ENCODE data around the gene LFNG.

Gene LFNG

DNA sequence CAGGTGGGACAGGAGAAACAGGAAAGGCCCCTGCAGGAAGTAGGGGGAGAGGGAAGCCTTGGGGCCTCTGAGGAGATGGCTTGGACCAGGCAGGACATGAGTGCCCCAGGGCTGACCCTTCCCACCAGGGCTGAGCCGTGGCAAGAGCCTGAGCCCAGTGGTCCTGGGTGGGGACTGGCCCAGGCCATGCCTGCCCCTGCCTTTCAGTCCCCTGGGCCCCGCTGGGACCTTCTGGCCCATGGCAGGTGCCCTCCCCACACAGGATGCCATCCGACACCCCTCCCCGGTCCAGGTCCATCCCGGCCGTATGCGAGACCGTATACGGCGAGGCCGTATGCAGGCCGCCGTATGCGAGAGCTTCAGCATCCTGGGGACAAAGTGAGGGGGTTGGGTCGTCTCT is 45.4 kb upstream of the LFNG start:
- FAIRE-seq (no peak), DNase-seq (ENCODE audit: insufficient read length, low spot score) (no peak)
- TF ChIP-seq, protein P1, sequence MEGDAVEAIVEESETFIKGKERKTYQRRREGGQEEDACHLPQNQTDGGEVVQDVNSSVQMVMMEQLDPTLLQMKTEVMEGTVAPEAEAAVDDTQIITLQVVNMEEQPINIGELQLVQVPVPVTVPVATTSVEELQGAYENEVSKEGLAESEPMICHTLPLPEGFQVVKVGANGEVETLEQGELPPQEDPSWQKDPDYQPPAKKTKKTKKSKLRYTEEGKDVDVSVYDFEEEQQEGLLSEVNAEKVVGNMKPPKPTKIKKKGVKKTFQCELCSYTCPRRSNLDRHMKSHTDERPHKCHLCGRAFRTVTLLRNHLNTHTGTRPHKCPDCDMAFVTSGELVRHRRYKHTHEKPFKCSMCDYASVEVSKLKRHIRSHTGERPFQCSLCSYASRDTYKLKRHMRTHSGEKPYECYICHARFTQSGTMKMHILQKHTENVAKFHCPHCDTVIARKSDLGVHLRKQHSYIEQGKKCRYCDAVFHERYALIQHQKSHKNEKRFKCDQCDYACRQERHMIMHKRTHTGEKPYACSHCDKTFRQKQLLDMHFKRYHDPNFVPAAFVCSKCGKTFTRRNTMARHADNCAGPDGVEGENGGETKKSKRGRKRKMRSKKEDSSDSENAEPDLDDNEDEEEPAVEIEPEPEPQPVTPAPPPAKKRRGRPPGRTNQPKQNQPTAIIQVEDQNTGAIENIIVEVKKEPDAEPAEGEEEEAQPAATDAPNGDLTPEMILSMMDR (IDR thresholded peaks at IDR 0.05; ENCODE audit: insufficient read depth, missing control alignments), result no peak

DNA sequence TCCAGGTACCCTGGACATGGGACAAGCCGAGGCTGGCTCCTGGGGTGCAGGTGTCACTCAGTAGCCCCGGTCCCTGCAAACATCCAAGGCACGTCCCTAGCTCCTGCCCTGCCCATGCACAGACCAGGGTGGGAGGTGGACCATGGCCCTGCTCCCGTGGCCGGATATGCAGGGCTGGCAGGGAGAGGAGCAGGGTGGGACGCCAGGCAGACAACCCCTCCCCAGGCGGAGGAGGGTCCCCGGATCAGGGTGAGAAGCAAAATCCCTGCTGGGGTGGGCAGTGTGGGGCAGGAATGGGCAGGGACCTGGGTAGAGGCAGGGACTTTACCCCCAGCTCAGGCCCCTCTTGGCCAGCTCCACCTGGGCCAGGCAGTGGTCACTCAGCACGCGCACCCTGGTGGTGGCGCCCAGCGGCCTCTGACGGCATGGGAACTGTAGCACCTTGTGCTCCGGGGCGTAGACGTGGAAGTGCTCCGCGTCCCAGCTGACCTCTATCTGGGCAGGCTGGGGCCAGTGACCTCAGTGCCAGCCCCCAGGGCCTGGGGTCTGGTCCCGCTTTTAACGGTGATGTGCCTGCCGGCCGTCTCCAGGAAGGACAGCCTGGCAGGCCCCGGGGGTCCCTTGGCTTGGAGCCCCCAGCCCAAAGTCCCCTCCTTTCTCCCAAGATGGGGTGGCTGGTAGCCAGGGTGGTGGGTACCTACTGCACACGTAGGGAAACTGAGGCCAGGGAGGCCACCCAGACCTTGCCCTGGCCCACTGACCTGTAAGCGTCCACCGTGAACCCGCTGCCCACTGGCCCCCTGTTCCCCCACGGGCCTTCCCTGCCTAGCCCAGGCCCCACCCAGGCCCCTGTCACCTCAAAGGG is 44.5 kb upstream of the LFNG start:
- no peak for FAIRE-seq
- TF ChIP-seq, protein P1 (IDR thresholded peaks at IDR 0.05; ENCODE audit: insufficient read depth, missing control alignments), result no peak
- DNase-seq (ENCODE audit: insufficient read length, low spot score), result no peak

DNA sequence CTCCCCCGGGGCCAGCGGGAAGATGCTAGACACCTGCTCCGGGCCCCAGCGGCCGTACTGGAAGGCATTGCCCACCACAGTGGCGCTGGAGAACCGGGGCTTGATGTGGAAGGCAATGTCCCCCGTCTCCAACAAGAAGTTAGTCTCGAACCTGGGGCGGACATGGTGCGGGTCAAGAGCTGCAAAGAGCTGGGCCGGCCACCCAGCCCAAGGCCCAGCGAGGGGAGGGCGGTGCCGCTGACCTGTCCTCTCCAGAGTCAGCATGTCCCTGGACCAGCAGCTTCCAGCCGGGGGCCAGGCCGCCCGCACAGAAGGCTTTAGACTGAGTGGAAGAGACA is 43.9 kb upstream of the LFNG start:
- no peak for FAIRE-seq
- TF ChIP-seq, protein P1 (IDR thresholded peaks at IDR 0.05; ENCODE audit: insufficient read depth, missing control alignments), result no peak
- no peak for DNase-seq (ENCODE audit: insufficient read length, low spot score)

GRCh38 chr7:2476298-2476697 is 43.3 kb upstream of the LFNG start, which contains the start of gene GRIFIN:
Gene GRIFIN (minus strand): TSS chr7:2476398. CDS start chr7:2476383, 15 bp downstream.
- FAIRE-seq (no peak), DNase-seq (ENCODE audit: insufficient read length, low spot score) (no peak)
- TF ChIP-seq, protein P1 (IDR thresholded peaks at IDR 0.05; ENCODE audit: insufficient read depth, missing control alignments), result no peak

DNA sequence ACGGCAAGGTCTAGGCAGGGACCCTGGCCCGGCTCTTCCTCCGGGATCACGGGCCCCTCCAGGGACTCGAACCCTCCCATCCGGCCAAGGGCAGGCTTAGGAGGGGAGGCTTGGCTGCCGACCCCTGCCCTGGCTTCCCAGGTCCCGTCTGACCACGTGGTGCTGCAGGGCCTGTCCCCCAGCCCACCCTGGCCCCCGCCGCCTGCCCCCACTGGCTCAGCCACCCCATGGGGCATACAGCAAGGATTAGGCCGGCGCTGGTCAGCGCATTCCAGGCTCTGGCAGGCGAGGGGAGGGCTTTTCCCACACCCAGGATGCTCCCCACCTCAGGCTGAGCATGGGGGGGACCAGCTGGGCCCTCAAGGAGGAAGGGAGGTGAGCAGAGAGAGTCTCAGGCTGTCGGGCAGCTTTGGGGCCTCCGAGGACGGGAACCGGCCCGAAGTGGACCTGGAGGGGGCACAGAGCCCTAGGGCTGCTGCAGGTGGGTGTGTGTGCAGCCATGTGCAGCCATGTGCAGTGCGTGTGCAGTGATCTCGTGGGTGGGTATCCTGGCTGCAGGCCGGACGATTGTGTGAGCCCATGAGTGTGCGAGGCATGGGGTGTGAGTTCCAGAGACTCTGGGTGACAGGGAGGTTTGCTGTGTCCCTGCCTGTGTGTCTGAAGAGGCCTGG is 42.7 kb upstream of the LFNG start:
- TF ChIP-seq, protein P1 (IDR thresholded peaks at IDR 0.05; ENCODE audit: insufficient read depth, missing control alignments), result no peak
- DNase-seq (ENCODE audit: insufficient read length, low spot score) (no peak), FAIRE-seq (no peak)

DNA sequence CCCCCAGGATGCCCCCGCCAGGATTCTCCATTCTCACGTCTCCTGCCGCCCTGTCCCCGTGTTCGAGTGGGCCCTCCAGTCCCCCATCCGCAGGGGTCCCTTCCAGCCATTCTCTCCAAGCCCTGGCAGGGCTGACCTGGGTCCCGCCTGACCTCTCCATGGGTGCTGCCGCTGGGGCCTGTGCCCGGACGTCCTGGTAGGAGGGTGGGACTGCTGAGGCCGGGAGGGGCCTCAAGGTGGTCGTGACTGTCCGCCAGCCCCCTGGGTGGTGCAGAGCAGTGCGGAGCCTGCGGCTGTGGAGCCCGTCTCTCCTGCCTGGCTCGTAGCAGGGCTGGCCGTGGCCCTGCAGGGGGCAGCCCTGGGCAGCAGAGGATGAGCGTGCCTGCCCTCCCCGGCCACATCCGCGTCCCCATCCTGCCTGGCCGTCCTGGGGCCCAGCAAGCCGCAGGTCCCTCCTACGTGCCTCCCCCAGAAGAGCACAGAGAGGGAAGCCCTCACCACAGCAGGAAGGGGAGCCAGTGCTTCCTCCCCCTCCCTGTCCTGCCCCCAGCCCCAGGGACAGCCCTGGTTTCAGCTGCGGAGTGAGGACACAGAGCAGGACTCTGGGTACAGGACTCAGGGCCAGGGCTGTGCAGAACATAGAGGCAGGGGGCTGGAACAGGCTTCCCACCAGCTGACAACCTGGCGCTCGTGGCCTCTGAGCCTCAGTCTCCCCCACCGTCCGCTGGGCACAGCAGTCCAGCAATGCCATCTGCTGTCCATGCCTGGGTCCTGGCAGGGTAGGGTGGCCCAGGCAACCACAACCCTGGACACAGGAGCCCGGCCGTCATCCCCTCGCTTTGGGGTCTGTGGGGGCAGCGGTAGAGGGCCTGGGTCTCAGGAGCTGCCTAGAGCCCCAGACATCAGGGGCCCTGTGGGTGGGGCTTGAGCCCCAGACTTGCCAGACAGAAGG is 41.9 kb upstream of the LFNG start:
- TF ChIP-seq, protein P1 (IDR thresholded peaks at IDR 0.05; ENCODE audit: insufficient read depth, missing control alignments), result peak; percentile 45
- no peak for FAIRE-seq
- DNase-seq (ENCODE audit: insufficient read length, low spot score), result peak; percentile 96

All from D721Med (cell line).